Posterior cingulate gyrus (tissue), 11 donors: ENCODE data around the gene PROSER2.

Experiments
- DNase-seq, 10 donors: peaks; one replicate each; pipeline versions ENCODE4 v3.0.0 to v3.0.0-alpha.2; 2020 to 2021; ENCODE audit warnings: mixed read lengths in 3 of 10
- intact Hi-C: fragments of 100-400 bp; cut with DNase I; formaldehyde crosslinking; loops from one replicate; pipeline ENCODE4 v1.15.1; 2023

PROSER2 gene, protein sequence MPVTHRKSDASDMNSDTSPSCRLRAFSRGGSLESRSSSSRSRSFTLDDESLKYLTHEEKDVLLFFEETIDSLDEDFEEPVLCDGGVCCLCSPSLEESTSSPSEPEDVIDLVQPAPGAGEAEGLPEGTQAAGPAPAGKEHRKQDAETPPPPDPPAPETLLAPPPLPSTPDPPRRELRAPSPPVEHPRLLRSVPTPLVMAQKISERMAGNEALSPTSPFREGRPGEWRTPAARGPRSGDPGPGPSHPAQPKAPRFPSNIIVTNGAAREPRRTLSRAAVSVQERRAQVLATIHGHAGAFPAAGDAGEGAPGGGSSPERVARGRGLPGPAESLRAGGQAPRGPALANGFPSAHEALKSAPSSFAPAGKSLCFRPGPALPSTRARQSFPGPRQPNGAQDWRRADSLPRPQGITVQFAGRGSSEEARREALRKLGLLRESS

DNA sequence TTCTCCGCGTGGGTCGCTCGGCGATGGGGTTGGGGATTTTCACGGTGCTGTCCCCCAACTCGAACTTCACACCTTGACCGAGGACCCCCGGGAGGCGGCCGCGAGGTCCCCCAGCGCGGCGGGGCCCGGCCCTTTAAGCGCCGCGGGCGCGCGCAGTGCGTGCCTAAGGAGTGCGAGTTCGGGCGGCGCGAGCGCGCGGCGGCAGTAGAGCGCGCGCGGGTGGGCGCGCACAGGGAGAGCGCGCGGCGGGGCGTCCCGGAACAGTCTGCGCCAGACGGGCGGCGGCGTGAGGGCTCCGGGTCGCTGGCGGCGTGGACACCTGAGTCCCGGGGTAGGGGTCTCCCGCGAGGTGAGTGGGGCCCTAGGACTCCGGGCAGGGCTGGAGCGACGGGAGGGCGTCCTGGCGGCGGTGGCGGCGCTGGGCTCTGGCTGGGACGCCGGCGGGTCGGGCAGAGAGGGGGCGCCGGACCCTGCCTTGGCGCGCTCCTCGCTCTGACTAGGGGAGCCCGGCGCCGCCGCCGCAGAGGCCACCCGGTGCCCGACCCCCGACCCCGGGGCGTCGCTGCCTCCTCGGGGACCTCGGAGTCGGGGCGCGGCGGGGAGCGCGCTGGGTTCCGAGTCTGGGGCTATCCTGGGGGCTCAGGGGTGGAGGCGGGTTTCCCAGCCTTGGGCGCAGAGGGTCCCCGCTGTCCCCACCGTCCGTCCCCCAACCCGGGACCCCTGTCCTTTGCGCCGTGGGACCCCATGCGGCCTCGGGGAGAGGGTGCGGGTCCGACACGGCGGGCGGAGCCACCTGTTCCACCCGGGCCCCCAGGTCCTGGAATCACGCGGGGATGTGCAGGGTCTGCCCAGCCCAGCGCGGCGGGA is at the start of gene PROSER2:
Gene PROSER2, plus strand, starts transcription at position 235 of the 867 bp plus-strand sequence. CDS start 28,722 bp downstream, outside the sequence.
- intact Hi-C loops = no loop called here
- DNase-seq = peak in 3 of 10 donors; percentile 10 to 86 (median 17)

DNA sequence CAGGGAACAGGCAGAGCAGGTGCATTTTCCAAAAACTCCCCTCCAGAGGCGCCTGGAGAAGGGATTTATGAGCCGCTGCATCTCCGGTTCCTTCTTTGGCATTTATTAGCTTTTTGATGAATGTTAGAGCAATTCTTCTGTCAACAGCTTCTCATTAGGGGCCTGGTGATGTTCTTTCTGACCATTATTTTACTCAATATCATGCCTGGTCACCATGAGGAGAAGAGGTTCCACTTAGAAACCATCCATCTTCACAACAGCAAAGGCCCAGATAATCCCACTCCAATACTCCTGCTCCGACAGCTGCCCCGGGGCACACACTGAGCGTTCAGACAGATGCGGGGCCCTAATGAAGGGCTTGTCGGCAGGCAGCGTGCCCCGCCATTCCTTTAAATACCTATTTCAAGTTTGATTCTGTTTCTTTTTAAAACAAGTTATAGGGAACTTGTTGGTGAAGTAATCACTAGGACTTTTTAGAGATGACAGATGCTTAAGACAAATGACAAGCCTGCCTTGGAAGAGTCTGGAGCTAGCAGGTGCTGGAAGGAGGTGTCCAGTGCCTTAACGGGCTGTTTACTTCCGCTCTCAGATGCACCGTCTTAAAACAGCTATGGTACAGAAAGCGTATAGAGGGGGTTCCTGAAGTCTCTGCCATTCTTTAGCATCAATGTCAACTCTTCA is 49.3 kb upstream of the PROSER2 start:
- peak in 1 of 10 donors; percentile 25 for DNase-seq
- intact Hi-C loops = no loop called here

DNA sequence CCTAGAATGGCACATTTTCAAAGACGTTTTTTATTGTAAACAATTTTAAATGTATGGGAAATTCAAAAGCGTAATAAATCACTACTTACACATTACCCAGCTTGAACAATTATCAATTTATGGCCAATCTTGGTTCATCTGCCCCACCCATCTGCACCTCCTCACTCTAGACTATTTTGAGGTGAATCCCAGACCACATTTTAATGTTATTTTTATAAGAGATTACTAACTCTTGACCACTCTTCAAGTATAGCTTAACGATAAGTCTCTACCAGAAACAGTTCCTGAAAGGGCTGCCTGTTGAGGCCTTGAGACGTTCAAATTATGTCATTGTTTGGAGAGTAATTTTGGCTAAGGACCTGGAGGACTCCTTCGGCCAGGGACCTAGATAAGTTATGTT is 47.7 kb upstream of the PROSER2 start:
- no peak for DNase-seq
- intact Hi-C loops = no loop called here

DNA sequence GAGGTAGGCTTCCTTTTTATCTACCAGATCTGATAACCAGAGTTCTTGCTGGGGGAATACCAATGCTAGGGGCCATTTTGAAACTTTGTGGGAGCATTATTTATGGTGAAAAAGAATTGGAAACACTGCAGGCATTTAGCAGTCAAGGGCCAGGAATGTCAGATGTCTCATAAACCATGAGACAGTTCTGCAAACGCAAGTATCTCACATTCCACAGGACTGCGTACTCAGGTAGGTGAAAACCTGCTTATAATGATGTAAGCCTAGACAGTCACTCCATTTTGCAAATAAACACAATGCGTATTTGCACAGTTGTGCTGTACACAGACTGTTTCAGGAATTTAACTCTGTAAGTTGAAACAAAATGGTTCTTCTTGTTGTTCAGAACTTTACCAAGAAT is 47.1 kb upstream of the PROSER2 start:
- DNase-seq = no peak
- intact Hi-C loops = no loop called here

DNA sequence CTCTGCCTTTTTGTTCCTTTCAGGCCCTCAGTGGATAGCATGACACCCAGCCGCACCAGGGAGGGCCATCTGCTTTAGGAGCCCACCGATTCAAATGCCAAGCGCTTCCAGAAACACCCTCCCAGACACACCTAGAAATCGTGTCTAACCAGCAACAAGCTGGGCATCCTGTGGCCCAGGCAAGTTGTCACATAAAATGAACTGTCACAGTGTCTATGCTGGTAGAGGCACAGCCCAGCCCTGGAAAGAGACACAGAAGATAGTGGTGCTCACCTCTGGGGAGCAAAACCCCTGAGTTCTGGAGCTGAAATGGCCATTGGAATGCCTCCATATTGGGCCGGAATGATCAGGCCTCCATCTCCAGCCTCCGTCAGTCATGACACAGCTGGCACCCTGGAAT is 42.0 kb upstream of the PROSER2 start:
- intact Hi-C loops = no loop called here

DNA sequence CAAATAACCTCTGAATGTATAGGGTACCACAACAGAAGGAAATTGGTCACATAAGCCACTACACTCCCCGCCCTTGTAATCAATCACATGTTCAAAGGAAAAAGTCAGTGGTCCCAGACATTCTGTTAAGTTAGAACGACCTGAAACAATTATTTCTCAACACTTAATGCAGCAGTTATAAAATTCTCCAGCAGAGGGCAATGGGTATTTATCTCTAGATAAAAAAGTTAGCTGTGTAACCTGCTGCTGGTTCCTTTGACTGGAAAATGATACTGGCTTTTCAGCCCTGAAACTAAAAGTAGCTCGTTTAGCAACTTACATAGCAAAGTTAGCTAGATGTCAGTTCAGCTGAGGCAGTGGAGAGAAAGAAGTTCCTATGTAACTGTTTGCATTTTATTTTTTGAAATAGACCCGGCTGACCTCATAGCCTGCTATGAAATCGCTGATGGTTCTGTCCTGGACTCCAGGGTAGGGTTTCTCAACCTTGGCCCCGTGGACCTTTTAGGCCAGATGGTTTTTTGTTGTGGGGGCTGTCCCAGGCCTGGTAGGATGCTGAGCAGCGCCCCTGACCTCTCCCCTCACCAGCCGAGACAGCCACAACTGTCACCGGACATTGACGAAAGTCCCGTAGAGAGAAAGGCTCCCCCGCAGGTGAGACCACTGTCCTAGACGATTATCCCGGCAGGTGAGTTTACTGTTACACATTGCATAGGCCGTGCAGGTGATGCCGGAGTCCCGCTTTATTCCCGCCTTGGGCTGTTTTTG is 40.2 kb upstream of the PROSER2 start:
- intact Hi-C loops = loop anchor here (2.0 kb wide), 1 partner anchor 204 kb away; no protein-coding TSS in a partner anchor
- DNase-seq = peak in 2 of 10 donors; percentile 40 to 55

More for the DNA sequence above, 42.0 kb upstream of the PROSER2 start:
- no peak for DNase-seq

DNA sequence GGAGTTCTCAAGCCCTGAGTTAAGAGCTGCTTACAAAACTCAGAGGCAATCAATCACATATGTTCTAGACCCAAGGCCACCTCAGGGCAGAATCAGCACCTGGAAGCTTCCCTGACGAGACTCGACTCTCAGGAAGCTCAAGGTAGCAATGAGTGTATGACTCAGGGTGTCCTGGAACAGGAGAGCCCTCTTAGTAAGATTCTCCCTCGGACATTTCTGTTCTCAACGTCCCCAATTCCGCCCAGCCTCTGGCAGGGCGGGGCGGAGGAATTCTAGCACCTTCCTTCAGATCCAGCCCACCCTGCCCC is 39.6 kb upstream of the PROSER2 start:
- intact Hi-C loops = loop anchor here (2.0 kb wide), 1 partner anchor 203 kb away; no protein-coding TSS in a partner anchor
- DNase-seq = peak in 1 of 10 donors; percentile 17

DNA sequence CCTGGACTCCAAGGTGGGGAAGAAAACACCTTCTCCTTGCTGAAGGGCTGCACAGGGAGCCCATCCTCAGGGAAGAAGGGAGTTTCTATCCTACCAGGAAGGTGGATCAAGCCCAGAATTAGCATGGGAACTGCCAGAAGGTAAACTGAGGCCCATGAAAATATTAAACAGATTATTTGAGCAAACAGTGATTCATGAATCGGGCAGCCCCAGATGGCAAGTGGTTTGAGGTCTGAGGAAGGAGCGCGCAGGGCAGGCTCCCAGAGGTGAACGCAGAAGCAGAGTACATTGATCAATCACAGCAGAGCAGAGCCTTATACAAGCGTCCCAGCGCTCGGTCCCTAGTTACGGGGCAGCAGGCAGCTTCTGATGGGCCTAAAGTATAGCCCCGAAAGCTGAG is 35.8 kb upstream of the PROSER2 start:
- intact Hi-C loops = no loop called here
- no peak for DNase-seq

DNA sequence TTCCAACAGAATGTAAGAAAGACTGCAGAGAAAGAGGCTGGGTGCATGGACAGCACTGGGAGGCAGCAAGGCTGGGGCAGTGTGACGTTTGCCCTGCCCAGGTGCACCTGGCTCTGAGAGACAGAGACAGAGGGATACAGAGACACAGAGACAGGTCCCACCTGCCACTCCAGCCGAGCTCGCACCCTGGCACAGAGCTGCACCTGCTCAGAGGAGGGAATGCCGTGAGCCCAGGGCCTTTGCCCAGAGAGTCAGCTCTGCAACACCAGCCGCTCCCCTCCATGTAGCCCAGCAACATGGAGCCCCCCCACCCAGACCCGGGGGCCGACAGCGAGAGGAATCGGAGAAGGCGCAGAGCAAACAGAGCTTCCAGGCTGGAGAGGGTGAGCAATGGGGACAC is 35.3 kb upstream of the PROSER2 start:
- intact Hi-C loops = no loop called here
- DNase-seq = peak in 1 of 10 donors; percentile 28

DNA sequence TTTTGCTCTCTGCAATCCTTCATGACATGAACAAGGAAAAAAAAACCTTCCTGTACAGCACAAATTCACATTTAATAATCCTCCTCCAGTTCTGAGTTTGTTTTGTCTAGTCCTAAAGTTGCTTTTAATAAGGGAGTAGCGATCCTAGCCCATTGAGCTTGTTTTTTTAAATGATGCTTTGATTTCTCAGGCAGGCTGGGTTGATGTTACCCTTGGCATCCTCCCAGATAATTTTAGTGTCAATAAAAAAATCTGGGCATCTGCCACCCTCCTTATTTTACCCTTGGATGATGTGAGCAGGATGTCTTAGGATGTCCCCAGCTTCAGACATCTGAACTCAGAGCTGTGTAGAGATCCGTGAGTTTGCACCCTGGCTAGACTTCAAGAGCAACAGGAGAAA is 33.9 kb upstream of the PROSER2 start:
- DNase-seq = no peak
- intact Hi-C loops = no loop called here

DNA sequence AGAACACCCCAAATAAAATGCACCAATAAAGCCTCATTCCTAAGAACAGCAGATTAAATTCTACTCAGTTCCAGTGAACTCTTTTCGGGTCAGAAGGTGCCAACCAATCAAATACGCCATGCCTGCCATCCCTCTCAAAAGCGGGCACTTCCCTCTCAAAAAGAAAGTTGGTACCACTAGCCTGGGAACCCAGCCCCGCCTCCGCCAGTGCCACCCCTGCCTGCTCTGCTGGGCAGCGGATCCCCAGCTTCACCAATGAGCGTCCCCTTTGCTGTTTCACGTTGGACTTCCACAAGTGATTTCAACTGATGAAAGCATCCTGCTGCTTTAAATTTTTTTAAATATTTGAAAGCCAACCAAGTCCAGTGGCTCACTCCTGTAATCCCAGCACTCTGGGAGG is 33.2 kb upstream of the PROSER2 start:
- intact Hi-C loops = no loop called here
- peak in 1 of 10 donors; percentile 54 for DNase-seq

DNA sequence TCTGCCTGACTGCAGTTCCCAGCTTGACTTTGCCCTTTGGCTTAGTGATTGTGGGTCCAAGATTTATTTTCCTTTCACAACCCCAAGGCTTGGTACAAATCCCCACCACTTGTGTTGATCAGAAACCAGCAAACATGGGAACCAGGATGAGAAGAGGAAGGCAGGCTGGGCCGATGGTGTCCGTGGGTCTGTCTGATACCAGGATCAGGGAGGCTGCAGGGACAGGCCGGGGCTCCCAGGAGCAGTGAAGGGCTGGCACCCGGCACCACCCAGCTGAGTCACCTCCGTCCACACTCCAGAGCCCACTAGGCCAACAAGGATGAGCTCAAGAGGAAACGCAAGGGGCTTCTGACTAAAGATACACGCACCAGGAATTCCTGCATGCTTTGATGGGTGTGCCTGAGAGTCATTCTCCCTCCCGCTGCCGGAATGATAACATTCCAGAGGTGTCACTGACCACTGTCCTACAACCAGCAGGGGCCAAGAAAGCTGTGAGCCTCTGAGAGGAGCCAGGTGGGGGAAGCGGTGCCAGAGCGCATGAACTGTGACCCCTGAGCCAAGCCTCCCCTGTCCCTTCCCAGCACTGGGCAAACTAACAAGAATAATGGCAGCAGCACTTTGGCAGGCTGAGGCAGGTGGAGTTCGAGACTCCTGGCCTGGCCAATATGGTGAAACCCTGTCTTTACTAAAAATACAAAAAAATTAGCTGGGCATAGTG is 29.2 kb upstream of the PROSER2 start:
- peak in 1 of 10 donors; percentile 42 for DNase-seq
- intact Hi-C loops = no loop called here

DNA sequence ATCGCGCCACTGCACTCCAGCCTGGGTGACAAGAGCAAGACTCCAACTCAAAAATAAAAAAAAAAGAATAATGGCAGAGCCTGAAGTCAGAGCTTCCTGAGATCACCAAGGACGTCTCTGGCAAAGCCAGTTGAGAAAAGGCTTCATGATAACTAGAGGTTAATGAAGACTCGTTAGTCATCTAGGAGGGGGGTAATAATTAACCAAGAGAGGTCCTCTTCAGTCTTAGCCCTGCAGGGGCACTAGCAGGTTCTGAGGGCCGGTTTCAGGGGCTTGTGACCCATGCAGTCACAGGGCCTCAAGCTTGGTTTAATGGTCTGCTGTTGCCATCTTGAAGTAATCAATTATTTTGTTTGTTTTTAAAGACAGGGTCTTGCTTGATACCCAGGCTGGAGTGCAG is 28.6 kb upstream of the PROSER2 start:
- DNase-seq = no peak
- intact Hi-C loops = no loop called here

DNA sequence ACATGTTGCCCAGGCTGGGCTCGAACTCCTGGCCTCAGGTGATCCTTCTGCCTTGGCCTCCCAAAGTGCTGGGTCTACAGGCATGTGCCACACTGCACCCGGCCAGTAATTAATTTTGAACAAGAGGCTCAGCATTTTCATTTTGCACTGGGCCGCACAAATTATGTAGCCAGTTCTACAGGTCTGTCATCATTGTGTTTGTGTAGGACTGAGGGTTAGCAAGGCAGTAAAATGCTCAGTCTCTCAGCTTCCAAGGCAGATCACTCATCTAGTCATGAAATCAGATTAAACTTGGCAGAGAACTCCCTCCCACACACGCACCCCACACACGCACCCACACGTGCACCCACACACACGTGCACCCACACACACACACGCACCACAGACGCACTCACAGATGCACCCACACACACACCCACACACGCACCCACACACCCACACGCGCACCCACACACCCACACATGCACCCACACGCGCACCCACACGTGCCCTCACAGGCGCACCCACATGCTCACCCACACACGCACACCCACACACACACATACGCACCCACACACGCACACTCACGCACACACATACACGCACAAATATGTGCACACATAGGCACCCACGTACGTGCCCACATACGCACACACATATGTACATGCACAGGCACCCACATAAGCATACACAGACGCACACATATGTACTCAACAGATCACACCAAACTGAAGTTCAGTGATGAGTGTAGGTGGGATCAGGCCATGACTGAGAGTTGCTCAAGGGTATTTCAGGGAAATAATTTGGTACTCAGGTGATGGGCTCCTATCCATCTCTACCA is 27.8 kb upstream of the PROSER2 start:
- intact Hi-C loops = no loop called here
- no peak for DNase-seq

DNA sequence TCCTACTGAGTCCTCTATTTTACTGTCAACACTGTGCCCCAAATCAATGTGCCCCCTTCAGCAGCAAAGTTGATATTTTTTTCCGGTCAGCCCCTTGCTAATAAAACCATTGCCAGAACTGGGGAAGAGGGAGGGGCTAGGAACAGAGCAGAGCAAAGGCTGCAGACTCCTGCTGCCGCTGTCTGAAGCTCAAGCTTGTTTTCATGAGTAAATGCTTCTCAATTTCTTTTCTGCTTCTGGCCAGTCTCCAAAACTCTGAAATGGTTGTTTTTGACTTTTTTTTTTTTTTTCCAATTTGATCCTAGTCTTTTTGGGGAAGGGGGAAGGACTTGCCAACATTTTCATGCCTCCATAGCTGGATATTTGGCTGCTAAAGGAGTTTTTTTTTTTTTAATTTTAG is 26.7 kb upstream of the PROSER2 start:
- DNase-seq = peak in 1 of 10 donors; percentile 22
- intact Hi-C loops = no loop called here

DNA sequence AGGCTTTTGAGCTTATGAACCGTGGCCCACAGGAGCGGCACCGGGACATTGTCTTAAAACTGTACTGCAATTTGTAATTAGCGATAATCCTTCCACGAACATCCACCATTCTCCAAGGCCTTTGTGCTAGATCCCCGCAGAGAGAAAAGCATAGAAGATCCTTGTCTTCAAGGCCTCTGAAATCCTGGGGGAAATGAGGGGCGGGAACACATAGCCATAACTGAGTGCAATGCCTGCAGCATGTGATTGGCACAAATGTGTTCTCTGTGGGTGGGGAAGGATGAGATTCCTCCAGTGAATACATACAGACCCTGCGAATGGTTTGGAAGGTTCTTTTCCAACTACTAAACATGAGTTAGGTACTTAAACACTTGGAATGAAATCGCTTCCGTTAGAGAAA is 25.9 kb upstream of the PROSER2 start:
- DNase-seq = no peak
- intact Hi-C loops = no loop called here

DNA sequence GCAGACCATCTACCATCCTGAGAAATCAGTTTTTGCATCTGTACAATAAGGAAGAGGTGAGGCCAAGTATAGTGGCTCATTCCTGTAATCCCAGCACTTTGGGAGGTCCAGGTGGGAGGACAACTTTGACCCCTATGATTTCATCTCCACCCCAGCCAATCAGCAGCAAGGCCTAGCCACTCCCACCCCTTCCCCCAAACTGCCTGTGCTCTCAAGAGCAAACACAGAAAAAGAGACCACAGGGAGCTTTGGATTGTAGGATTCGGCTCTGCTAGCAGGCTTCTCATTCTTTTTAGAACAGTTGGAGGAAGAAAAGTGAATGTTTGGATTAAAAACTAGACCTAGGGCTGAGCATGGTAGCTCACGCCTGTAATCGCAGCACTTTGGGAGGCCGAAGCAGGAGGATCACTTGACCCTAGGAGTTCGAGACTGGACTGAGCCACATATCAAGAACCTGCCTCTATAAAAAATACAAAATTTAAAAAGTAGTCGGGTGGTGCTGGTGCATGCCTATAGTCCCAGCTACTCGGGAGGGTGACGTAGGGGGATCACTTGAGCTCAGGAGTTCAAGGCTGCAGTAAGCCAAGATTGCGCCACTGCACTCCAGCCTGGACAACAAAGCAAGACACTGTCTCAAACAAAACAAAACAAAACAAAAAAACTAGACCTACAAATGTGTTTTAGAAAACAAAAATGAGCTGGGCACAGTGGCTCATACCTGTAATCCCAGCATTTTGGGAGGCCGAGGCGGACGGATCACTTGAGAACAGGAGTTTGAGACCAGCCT is 25.1 kb upstream of the PROSER2 start:
- intact Hi-C loops = no loop called here
- peak in 1 of 10 donors; percentile 28 for DNase-seq
